K562 (cell line): ENCODE results near the gene SLC18A3. TPM values are rescaled to one million over a fixed set of nuclear protein-coding genes. Genes with fewer than 3 reads are reported as not detected.

Source experiments
- CGGBP1 ChIP-seq: fragments of 250-450 bp; sonication (Bioruptor Pico); IDR thresholded peaks from 2 replicates; pipeline ENCODE4 v1.9.0; 2021; ENCODE audit warnings: mild to moderate bottlenecking
- ELK1 ChIP-seq: sonication (generic); formaldehyde crosslinking; IDR thresholded peaks from 2 replicates; pipeline ENCODE4 v1.8.1; 2022; ENCODE audit warnings: missing genetic modification reagents
- HINFP ChIP-seq: fragments of 450-650 bp; conservative IDR thresholded peaks from 2 replicates; pipeline ENCODE4 v1.6.1; 2016; ENCODE audit warnings: missing genetic modification characterization, low read depth, mild to moderate bottlenecking, control low read depth, missing compliant biosample characterization
- MTA1 ChIP-seq: fragments of 450-650 bp; IDR thresholded peaks from 2 replicates; pipeline ENCODE4 v1.6.1; 2017; ENCODE audit warnings: borderline replicate concordance
- TAL1 ChIP-seq: fragments of 450-650 bp; IDR thresholded peaks from 2 replicates; pipeline ENCODE4 v1.6.1; 2016; ENCODE audit warnings: mild to moderate bottlenecking
- ZFP1 ChIP-seq: fragments of 450-650 bp; formaldehyde crosslinking; IDR thresholded peaks from 2 replicates; pipeline ENCODE4 v1.4.0; 2020; ENCODE audit warnings: mild to moderate bottlenecking, mixed read lengths
- ZNF282 ChIP-seq: sonication (generic); formaldehyde crosslinking; IDR thresholded peaks from 2 replicates; pipeline ENCODE4 v1.8.1; 2023; ENCODE audit warnings: missing genetic modification reagents
- ZNF398 ChIP-seq: fragments of 250-450 bp; sonication (Bioruptor Pico); IDR thresholded peaks from 2 replicates; pipeline ENCODE4 v1.8.0; 2021; ENCODE audit warnings: moderate library complexity, mild to moderate bottlenecking, inconsistent platforms
- polyA plus RNA-seq, 8 experiments: library from polyadenylated mRNA; depleted of rRNA in 4 of 8; stranded (reverse) in 5 of 8; unstranded in 3 of 8; fragments of >200 nt; fragmentation: Nextera tagmentation in 2 of 8; fragmentation: Illumina TruSeq in 1 of 8; extraction: Ambion mirVana in 2 of 8; extraction: Trizol in 1 of 8; gene quantifications; 2 replicates each; pipeline versions ENCODE4 v1.2.1 to v1.2.3, GENCODE V29; 2011 to 2014; ENCODE audit warnings: inconsistent platforms in 1 of 8, missing spikeins in 1 of 8
- total RNA-seq, 7 experiments: library from RNA; depleted of rRNA in 6 of 7; stranded (reverse); fragments of >200 nt in 6 of 7; fragmentation: Illumina TruSeq in 2 of 7; extraction: Trizol in 2 of 7; gene quantifications; 2 replicates each; pipeline versions ENCODE4 v1.2.1 to v1.2.3, GENCODE V29; 2011 to 2021; ENCODE audit warnings: low replicate concordance in 1 of 7
- TF ChIP-seq, protein P1 (sequence below): fragments of 450-650 bp; IDR thresholded peaks from one replicate; pipeline ENCODE4 v1.6.1; 2018; ENCODE audit warnings: mild to moderate bottlenecking, moderate library complexity; ENCODE audit not compliant: partially characterized antibody
- TF ChIP-seq, protein P2 (sequence below): IDR thresholded peaks from 3 replicates; pipeline ENCODE4 v1.6.1; 2011; ENCODE audit warnings: borderline replicate concordance, mild to moderate bottlenecking; ENCODE audit not compliant: insufficient read length, insufficient read depth

The SLC18A3 gene
- total and polyA plus RNA-seq, 9 of the 15 experiments (the other 6 are each of a cell fraction or from before 2014, with no cell fraction given) = not detected

DNA sequence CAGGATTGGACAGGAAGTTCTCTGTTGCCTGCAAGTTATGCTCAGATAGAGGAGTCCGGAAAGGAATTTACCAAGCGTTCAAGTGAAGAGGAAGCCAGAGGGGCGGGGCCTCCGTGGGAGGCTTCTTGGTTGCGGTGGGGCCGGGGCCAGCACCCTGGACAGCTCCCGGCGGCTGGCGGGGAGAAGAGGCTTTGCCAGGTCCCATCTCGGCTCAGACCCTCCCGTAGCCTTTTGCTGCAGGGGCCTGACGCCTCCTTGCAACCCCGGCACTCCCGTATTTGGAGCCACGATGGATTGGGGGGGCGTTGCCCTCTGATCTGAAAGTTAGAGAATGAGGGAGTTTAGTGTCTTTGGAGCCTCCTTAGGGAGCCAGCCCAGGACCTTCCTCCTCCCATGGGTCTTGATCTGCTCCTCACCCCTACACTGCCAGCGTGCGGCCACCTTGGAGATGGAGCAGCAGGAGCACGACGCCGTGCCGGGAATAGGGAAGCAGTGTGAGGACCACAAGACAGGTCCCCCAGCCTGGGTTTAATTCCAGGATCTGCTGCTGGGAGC is 3.1 kb upstream of the SLC18A3 start (continued):
- no peak for TF ChIP-seq ZNF282 (CRISPR knock-in tag)
- TF ChIP-seq ELK1 (CRISPR knock-in tag) = no peak
- TF ChIP-seq, protein P1, sequence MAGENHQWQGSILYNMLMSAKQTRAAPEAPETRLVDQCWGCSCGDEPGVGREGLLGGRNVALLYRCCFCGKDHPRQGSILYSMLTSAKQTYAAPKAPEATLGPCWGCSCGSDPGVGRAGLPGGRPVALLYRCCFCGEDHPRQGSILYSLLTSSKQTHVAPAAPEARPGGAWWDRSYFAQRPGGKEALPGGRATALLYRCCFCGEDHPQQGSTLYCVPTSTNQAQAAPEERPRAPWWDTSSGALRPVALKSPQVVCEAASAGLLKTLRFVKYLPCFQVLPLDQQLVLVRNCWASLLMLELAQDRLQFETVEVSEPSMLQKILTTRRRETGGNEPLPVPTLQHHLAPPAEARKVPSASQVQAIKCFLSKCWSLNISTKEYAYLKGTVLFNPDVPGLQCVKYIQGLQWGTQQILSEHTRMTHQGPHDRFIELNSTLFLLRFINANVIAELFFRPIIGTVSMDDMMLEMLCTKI = no peak
- no peak for TF ChIP-seq MTA1
- TF ChIP-seq TAL1 = no peak
- TF ChIP-seq, protein P2, sequence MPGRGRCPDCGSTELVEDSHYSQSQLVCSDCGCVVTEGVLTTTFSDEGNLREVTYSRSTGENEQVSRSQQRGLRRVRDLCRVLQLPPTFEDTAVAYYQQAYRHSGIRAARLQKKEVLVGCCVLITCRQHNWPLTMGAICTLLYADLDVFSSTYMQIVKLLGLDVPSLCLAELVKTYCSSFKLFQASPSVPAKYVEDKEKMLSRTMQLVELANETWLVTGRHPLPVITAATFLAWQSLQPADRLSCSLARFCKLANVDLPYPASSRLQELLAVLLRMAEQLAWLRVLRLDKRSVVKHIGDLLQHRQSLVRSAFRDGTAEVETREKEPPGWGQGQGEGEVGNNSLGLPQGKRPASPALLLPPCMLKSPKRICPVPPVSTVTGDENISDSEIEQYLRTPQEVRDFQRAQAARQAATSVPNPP = no peak
- TF ChIP-seq ZFP1 (CRISPR knock-in tag) = no peak
- no peak for TF ChIP-seq HINFP (tag)
- no peak for TF ChIP-seq ZNF398 (CRISPR knock-in tag)
- no peak for TF ChIP-seq CGGBP1 (CRISPR knock-in tag)
